Stimulated activated CD4-positive, alpha-beta T cell treated with anti-CD3 and anti-CD28 coated beads, Interleukin-4, amount 100 ng/mL, for 4 hours (primary cell): ENCODE data around the gene KRT78.
"Not testable (repeated sequence)": the region's sequence is repeated elsewhere in the genome, so short reads cannot be mapped to it uniquely, and the experiment has no call there.

ENCODE experiments used
- DNase-seq, 2 experiments: peaks; one replicate each; pipeline ENCODE4 v3.0.0-alpha.2; 2020

KRT78 gene

GRCh38 chr12:52809166-52809565 lies 39.6 kb downstream of the KRT78 start:
- no peak for DNase-seq

GRCh38 chr12:52808573-52809160 lies 40.1 kb downstream of the KRT78 start:
- no peak for DNase-seq

- DNase-seq, result no peak
Observed at GRCh38 chr12:52807544-52808470, 41.0 kb downstream of the KRT78 start.

GRCh38 chr12:52806821-52807543 lies 41.8 kb downstream of the KRT78 start:
- no peak for DNase-seq

- DNase-seq, result no peak
Observed at GRCh38 chr12:52806169-52806811, 42.5 kb downstream of the KRT78 start.

GRCh38 chr12:52805739-52806138 lies 43.1 kb downstream of the KRT78 start:
- DNase-seq, result no peak

GRCh38 chr12:52805000-52805399 lies 43.8 kb downstream of the KRT78 start:
- no peak for DNase-seq

GRCh38 chr12:52802442-52802841 lies 46.4 kb downstream of the KRT78 start:
- no peak for DNase-seq

GRCh38 chr12:52801773-52802172 lies 47.0 kb downstream of the KRT78 start:
- no peak for DNase-seq

GRCh38 chr12:52800259-52800917 lies 48.4 kb downstream of the KRT78 start:
- no peak for DNase-seq

- DNase-seq, result no peak
Observed at GRCh38 chr12:52799505-52800211, 49.1 kb downstream of the KRT78 start.

GRCh38 chr12:52798671-52799504 lies 49.9 kb downstream of the KRT78 start:
- no peak for DNase-seq

GRCh38 chr12:52798003-52798670 lies 50.7 kb downstream of the KRT78 start:
- no peak for DNase-seq

- no peak for DNase-seq
Observed at GRCh38 chr12:52797529-52797894, 51.3 kb downstream of the KRT78 start.

- DNase-seq, result no peak
Observed at GRCh38 chr12:52796839-52797528, 51.8 kb downstream of the KRT78 start.

GRCh38 chr12:52796429-52796794 lies 52.4 kb downstream of the KRT78 start:
- no peak for DNase-seq

GRCh38 chr12:52795694-52796428 lies 52.9 kb downstream of the KRT78 start, which contains the start of gene KRT3:
Gene KRT3 (minus strand): TSS chr12:52796117. CDS start chr12:52796042, 75 bp downstream.
- DNase-seq, result no peak

- not testable (repeated sequence) for DNase-seq
Observed at GRCh38 chr12:52795332-52795674, 53.5 kb downstream of the KRT78 start.
